Peyer's patch (tissue), 4 donors: Measurements from ENCODE around the gene GPR137. TPM values are rescaled to one million over a fixed set of nuclear protein-coding genes. Genes with fewer than 3 reads are reported as not detected.

ENCODE experiments used
- DNase-seq, 3 donors: peaks; one replicate each; pipeline ENCODE4 v3.0.0-alpha.2; 2017 to 2019
- H3K27ac ChIP-seq, 4 donors: fragments of 200-600 bp; sonication (generic); one replicate each; pipeline ENCODE4 v1.5.1; 2016 to 2019
- H3K27me3 ChIP-seq, 2 donors: fragments of 200-600 bp; sonication (generic); one replicate each; pipeline ENCODE4 v1.5.1; 2019
- H3K36me3 ChIP-seq, 3 donors: fragments of 200-600 bp; sonication (generic); one replicate each; pipeline ENCODE4 v1.5.1; 2016 to 2019
- H3K4me1 ChIP-seq, 4 donors: fragments of 200-600 bp; sonication (generic); one replicate each; pipeline ENCODE4 v1.5.1; 2016 to 2019
- H3K4me3 ChIP-seq, 4 donors: fragments of 200-600 bp; sonication (generic); 1 replicate in 3 of 4; 2 replicates in 1 of 4; pipeline ENCODE4 v1.5.1; 2016 to 2019; ENCODE audit warnings: mild to moderate bottlenecking in 1 of 4
- H3K9me3 ChIP-seq, 4 donors: fragments of 200-600 bp; sonication (generic); one replicate each; pipeline ENCODE4 v1.5.1; 2016 to 2019; ENCODE audit warnings: mild to moderate bottlenecking in 1 of 4
- POLR2A ChIP-seq, 2 donors: fragments of 450-650 bp; IDR thresholded peaks; one replicate each; pipeline ENCODE4 v1.5.1; 2017; ENCODE audit warnings: antibody characterized with exemption in 2 of 2, mild to moderate bottlenecking in 2 of 2, moderate library complexity in 2 of 2
- total RNA-seq, 4 donors: library from RNA; depleted of rRNA; stranded (reverse); fragments of >200 nt; gene quantifications; one replicate each; pipeline ENCODE4 v1.1.0, GENCODE V29; 2016
- TF ChIP-seq, protein P1 (sequence below), 6 experiments: fragments of 450-650 bp in 4 of 6; fragments of 200-600 bp in 2 of 6; sonication (generic) in 1 of 6; IDR thresholded peaks; one replicate each; pipeline ENCODE4 v1.5.1; 2017 to 2019; ENCODE audit warnings: antibody characterized with exemption in 6 of 6, mild to moderate bottlenecking in 3 of 6, moderate library complexity in 1 of 6

GPR137 gene
- total RNA-seq, 4 donors from 2014 or later = 5.8 to 49.7 (median 26.3) TPM

DNA sequence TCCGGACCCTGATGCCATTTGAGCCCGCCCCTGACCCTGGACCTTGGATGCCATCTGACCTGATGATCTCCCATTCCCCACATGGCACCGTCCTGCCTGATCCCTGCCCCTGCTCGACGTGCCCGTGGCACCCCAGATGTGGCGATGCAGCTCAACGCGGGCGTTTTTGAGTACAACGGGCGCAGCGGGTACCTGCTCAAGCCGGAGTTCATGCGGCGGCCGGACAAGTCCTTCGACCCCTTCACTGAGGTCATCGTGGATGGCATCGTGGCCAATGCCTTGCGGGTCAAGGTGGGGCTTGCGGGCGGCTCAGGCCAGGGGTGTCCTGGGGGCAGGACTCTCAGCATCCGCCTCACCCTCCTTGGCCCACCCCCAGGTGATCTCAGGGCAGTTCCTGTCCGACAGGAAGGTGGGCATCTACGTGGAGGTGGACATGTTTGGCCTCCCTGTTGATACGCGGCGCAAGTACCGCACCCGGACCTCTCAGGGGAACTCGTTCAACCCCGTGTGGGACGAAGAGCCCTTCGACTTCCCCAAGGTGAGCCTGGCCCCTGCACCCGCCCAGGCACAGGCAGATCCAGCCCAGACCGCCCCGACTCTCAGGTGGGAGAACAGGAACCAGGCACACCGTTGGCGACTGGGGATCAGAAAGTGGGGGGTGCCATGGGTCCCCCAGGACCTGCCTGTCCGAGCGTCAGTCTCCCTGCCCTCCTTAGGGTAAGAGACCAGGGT is 23.2 kb upstream of the GPR137 start:
- Histone ChIP-seq H3K27ac (no peak overlapping the region), H3K27me3 (no peaks in the 10 kb centered on the region), H3K9me3 (no peaks in the 10 kb centered on the region), H3K36me3 (peaks cover 0 to 95% (median 0%) of the 10 kb centered on the region in 3 donors), H3K4me1 (peaks cover 0 to 40% (median 0%) of the 10 kb centered on the region in 4 donors), H3K4me3 (no peak overlapping the region)
- TF ChIP-seq, protein P1, sequence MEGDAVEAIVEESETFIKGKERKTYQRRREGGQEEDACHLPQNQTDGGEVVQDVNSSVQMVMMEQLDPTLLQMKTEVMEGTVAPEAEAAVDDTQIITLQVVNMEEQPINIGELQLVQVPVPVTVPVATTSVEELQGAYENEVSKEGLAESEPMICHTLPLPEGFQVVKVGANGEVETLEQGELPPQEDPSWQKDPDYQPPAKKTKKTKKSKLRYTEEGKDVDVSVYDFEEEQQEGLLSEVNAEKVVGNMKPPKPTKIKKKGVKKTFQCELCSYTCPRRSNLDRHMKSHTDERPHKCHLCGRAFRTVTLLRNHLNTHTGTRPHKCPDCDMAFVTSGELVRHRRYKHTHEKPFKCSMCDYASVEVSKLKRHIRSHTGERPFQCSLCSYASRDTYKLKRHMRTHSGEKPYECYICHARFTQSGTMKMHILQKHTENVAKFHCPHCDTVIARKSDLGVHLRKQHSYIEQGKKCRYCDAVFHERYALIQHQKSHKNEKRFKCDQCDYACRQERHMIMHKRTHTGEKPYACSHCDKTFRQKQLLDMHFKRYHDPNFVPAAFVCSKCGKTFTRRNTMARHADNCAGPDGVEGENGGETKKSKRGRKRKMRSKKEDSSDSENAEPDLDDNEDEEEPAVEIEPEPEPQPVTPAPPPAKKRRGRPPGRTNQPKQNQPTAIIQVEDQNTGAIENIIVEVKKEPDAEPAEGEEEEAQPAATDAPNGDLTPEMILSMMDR (IDR thresholded peaks at IDR 0.05) = no peak
- no peak for DNase-seq

DNA sequence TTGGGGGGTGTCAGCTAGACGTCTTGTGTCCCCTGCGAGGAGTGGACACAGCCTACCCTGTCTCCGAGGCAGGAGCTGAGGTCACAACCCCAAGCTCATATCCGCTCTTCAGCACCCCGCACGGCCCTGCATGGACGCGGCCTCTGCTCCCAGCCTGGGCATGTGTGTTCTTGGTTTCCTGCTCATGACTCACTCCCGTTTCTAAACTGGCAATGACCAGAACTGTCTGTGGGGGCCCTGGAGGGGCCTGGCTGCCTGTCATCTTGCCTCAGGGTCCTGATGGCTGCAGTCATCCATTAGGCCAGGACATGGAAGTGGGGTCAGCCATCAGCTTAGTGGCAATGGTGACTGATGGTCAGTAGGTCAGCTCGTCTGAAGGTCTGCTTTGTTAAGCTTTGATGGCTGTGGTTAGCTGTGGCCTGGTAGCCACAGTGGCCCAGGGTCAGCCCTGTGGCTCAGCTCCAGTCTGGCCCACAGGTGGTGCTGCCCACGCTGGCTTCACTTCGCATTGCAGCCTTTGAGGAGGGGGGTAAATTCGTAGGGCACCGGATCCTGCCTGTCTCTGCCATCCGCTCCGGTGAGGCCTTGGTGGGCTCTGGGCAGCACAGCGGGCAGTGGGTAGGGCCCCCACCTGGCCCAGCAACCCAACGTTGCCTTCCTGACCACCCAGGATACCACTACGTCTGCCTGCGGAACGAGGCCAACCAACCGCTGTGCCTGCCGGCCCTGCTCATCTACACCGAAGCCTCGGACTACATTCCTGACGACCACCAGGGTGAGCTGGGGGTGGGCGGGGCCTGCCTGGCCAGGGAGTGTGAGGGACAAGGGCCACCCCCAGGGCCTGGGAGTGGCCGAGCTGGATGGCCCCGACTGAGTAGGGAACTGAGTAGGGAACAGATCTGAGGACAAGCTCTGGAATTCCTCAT is 22.4 kb upstream of the GPR137 start:
- DNase-seq = no peak
- peaks cover 0 to 87% (median 0%) of the 10 kb centered on the region in 3 donors for H3K36me3 ChIP-seq
- peaks cover under 1 to 49% (median 5%) of the 10 kb centered on the region in 4 donors for H3K4me1 ChIP-seq
- no peaks in the 10 kb centered on the region for H3K9me3 ChIP-seq
- TF ChIP-seq, protein P1 (IDR thresholded peaks at IDR 0.05) = no peak
- TF ChIP-seq POLR2A (IDR thresholded peaks at IDR 0.05) = no peak
- H3K27me3 ChIP-seq = no peaks in the 10 kb centered on the region
- no peak overlapping the region for H3K4me3 ChIP-seq
- H3K27ac ChIP-seq = no peak overlapping the region

DNA sequence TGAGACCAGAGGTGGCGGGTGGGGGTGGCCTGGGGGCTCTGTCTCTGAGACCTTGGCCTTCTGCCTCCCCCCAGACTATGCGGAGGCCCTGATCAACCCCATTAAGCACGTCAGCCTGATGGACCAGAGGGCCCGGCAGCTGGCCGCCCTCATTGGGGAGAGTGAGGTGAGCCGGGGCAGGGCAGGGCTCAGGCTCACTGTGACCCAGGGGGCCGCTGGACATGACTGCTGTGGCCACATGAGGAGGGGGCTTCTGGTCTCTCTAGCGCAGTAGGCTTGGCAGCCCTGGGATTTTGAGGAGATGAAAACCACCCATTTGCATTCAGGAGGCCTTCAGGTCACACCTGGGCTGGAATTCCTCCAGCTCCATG is 21.7 kb upstream of the GPR137 start:
- H3K36me3 ChIP-seq = peaks cover 0 to 80% (median 0%) of the 10 kb centered on the region in 3 donors
- H3K9me3 ChIP-seq = no peaks in the 10 kb centered on the region
- no peak for TF ChIP-seq POLR2A (IDR thresholded peaks at IDR 0.05)
- TF ChIP-seq, protein P1 (IDR thresholded peaks at IDR 0.05) = no peak
- no peak overlapping the region for H3K4me3 ChIP-seq
- H3K27ac ChIP-seq = no peak overlapping the region
- H3K27me3 ChIP-seq = no peaks in the 10 kb centered on the region
- no peak for DNase-seq
- peaks cover 7 to 55% (median 10%) of the 10 kb centered on the region in 4 donors for H3K4me1 ChIP-seq

DNA sequence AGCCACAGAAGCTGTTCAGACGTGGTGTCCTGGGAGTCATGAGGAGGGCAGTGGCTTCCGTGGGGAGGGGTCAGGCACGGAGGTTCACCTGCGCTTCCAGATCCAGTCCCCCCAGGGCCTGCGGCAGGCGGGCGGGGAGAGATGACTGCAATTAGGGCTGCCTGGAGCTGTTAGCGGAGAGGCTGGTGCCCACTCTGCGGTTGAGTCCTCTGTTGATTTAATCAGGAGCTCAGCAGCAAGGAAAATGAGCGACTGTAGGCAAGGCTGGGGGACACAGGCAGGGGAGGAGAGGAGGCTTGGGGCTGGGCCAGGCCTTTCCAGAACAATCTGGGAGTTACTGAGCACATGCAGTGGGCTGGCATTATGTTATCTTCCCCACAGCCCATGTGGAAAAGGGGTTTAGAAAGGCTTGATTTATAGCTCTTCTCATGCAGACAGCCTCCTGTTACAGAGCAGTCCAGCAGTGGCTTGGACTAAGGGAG is 21.2 kb upstream of the GPR137 start:
- DNase-seq = no peak
- Histone ChIP-seq H3K4me3 (no peak overlapping the region), H3K36me3 (peaks cover 0 to 75% (median 0%) of the 10 kb centered on the region in 3 donors), H3K27me3 (no peaks in the 10 kb centered on the region), H3K9me3 (no peaks in the 10 kb centered on the region), H3K4me1 (peaks cover 7 to 57% (median 12%) of the 10 kb centered on the region in 4 donors), H3K27ac (peak overlapping the region in 1 of 4 donors; percentile 30)
- TF ChIP-seq, protein P1 (IDR thresholded peaks at IDR 0.05) = no peak
- TF ChIP-seq POLR2A (IDR thresholded peaks at IDR 0.05) = no peak

DNA sequence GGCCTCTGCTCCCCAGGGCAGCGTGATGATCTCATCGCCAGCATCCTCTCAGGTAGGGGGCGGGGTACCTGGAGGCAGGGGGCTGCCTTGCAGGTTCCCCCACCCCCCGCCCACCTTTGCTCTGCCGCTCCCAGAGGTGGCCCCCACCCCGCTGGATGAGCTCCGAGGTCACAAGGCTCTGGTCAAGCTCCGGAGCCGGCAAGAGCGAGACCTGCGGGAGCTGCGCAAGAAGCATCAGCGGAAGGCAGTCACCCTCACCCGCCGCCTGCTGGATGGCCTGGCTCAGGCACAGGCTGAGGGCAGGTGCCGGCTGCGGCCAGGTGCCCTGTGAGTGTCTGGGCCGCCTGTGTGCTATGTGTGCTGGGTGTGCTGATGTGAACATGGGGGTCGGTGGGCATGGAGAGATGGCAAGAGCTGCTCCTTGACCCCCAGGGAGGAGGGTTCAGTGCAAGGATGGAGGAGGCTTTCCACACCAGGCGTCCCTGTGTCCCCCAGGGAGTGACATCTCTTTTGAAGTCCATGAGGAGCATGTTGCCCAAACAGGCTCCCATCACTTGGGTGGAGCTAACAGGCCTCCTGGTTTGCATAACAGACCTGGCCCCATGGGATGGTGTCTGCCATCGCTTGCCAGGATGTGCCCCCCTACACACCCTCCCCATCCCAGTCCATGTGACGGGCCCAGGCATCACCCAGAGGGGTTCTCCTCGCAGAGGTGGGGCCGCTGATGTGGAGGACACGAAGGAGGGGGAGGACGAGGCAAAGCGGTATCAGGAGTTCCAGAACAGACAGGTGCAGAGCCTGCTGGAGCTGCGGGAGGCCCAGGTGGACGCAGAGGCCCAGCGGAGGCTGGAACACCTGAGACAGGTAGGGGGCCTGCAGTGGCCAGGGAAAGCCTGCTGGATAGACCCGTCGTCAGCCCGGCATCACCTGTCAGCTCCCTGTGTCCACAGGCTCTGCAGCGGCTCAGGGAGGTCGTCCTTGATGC is 20.2 kb upstream of the GPR137 start:
- no peak overlapping the region for H3K4me3 ChIP-seq
- H3K4me1 ChIP-seq = peaks cover 7 to 57% (median 12%) of the 10 kb centered on the region in 4 donors
- no peak for DNase-seq
- no peak for TF ChIP-seq POLR2A (IDR thresholded peaks at IDR 0.05)
- TF ChIP-seq, protein P1 (IDR thresholded peaks at IDR 0.05) = no peak
- peak overlapping the region in 1 of 4 donors; percentile 30 for H3K27ac ChIP-seq
- H3K27me3 ChIP-seq = no peaks in the 10 kb centered on the region
- peaks cover 0 to 66% (median 0%) of the 10 kb centered on the region in 3 donors for H3K36me3 ChIP-seq
- no peaks in the 10 kb centered on the region for H3K9me3 ChIP-seq
